GM15510 (cell line): Measurements from ENCODE around the gene SORCS2.

ENCODE experiments used
- POLR2A ChIP-seq: IDR thresholded peaks from 3 replicates; pipeline ENCODE4 v1.6.1; 2011; ENCODE audit warnings: borderline replicate concordance; ENCODE audit not compliant: insufficient read length; ENCODE audit errors: extremely low read depth

SORCS2 gene

DNA sequence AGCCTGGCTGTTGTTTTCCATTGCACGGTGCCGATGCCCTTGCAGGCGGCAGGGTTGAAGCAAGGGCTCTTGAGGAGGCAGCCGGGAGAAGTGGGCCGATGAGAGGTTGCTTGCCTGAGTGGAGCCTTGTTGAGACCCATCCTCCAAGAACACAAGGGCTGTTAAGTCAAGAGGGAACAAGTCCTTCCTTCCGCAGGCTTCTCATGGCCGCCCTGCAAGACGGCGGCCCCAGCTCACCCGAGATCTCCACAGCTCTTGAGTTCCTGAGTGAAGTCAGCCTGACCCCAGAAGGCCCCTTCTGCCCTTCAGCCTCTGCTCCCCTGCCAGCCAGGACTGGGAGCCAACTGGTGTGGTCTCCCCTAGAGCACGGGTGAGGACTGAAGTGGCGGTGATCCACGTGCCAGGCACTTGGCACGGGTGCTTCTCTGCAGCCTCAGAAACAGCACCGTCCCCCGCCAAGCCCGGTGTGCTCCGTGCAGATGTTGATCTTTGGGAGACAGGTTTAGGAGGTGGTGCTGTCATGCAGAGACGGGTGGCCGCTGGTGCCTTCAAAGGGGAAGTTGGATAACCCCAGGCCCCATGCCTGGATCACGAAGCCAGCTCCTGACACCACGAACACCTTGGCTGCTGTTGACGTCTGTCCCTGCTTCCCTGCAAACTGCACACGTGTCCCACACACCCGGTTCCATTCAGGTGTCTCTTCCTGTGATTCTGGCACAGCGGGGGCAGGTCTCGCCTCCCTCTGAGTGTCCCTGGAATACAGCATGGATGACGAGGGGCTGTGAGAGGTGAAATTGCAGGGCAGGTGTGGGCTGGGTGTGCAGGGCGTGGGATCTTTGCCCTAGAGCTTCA is 406.8 kb downstream of the SORCS2 start:
- no peak for TF ChIP-seq POLR2A

DNA sequence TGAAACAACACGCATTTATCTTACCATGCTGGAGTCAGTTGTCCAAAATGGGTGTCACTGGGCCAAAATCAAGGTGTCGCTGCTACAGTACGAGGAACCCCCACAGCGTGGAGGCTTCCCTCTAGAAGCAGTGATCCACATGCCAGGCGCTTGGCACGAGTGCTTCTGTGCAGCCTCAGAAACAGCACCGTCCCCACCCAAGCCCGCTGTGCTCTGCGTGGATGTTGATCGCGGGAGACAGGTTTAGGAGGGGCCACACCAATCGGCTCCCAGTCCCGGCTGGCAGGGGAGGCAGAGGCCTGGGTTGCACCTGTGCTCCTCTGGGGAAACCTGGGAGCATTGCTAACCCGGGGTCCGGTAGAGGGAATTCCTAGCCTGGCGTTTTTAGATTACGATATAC is 407.9 kb downstream of the SORCS2 start:
- TF ChIP-seq POLR2A, result no peak

DNA sequence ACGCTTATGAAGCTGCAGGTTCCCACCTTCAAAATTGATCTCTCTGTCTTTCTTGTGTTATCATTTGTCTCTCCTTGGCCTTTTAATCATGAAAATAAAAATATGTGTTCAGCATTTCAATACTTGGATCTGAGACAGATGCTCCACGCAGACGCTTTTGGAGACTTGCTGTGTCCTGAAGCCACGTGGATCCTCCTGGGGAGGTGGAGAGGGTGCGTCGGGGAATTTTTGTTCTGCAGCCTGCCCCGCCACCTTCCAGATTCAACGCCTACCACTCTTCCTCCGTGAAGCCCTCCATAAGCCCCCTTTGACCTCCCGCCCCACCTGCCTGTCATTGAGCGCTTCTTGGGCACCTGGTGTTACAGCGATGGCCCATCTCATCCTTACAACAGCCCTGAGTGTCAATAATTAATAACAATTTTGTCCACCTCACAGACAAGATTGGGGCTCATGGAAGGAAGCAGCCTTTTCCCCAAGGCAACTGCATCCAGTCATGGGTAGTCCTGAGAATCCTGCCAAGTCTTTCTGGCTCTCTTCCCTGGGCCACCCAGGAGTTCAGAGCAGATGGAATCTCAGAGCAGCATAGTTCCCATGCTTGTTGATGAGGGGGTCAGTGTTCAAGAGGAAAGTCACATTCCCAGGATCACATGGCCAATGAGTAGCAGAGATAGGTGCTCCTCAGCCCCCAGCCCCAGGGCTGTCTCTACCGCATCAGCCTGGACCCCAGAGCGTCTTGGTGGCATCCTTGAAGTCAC is 415.0 kb downstream of the SORCS2 start:
- TF ChIP-seq POLR2A, result no peak

DNA sequence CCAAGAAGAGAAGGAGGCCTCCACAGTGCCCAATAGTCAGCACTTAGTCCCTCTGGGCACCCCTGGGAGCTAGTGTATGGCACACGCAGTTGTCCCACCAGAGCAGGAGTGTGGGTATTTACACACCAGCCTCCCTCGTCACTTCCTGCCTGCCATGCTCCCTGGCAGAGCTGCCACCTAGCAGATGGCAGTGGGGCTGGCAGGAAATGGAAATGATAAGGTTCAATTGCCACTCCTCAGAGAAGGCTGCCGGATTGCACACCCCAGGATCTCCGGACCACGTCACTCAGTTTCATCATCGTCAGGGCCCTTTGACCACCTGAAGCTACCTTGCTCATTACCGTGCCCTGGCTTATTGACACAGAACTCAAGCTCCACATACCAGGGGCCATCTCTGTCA is 415.7 kb downstream of the SORCS2 start:
- no peak for TF ChIP-seq POLR2A

DNA sequence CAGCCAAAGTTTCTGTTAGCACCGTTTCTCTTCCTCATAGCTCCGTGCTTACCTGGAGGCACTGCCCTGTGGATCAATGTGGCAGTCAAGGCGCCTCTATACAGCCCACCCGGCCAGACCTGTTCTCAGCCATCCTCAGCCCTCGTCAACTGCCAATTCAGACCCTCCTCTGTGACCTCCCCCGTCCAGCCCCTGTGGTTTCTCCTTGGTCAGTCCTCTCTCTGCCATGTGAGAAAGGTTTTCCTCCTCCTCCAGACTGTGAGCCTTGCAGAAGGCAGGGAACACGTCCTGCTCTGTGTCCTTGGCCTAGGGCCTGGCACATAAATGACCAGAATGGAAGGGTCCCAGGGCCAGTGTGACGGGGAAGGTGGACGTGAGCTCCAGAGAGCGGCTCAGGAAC is 417.0 kb downstream of the SORCS2 start:
- no peak for TF ChIP-seq POLR2A

DNA sequence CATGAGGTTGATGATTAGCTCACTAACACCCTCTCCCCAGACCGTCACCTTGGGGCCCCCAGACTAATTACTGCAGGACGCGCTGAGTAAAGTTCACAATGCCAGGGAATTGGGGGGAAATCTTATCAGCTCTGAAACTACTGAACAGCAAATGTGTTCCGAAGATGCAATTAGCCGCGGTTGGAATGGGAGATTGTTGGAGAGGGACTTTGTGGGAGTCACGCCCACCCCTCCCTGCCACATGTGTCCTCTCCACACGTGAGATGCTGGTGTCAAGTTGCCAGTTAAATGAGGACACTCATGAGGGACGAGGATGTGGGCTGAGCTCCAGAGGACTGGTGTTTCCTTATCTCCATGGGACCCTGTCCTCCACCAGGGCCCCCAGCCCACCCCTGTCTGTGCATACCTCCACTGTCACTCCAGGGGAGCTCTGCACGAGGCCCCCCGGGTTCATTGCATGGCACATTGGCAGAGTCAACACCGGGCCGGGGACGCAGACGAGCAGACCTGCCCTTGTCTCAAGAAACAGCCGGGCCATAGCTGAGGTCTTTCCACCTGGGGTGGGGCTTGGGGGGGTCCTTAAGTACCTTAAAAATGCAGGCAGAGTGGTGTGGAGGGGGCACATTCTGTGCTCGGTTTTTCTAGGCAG is 417.8 kb downstream of the SORCS2 start:
- TF ChIP-seq POLR2A, result no peak

DNA sequence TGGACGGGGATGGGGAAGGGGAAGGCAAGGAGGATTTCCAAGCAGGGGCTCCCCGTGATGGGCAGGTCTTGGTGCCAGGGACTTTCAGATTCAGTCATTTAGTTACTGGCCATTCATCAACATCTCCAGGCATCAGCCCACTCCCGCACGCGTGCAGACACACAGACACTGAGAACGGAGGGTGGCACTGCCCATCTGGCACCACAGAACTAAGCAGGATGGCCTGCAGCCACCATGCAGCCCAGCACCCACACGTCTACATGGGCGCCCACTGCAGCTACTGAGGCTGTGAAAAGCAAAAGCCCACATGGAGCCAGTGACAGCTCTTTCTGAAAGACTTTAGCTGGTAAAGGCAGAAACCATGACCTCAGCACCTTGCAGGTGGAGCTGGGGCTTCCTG is 418.5 kb downstream of the SORCS2 start:
- no peak for TF ChIP-seq POLR2A

DNA sequence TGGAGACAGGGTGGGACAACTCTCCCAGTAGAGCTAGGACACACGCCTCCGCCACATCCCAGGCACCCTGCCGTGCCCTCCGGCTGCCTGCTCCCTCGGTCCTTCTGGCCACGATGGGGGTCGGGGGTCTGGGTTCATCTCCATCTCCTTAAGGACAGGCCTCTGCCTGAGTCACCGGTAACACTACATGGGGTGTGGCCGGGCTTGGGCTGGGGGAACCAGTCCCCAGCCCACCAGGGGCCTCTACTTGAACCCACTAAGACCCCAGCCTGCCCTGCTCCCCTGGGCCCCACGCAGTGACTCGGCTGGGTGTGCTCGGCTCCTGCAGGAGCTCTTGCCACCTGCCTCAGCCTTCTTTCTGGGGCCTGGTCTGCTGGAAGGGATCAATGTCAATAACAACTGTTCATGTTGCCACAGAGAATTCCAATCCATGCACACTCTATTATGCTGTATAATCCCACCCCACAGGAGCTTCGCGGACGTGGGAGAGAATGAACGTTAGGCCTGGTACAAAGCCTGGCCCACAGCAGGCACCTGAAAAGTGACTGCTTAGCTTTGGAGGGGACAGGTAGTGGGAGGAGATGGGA is 420.1 kb downstream of the SORCS2 start:
- TF ChIP-seq POLR2A, result no peak

DNA sequence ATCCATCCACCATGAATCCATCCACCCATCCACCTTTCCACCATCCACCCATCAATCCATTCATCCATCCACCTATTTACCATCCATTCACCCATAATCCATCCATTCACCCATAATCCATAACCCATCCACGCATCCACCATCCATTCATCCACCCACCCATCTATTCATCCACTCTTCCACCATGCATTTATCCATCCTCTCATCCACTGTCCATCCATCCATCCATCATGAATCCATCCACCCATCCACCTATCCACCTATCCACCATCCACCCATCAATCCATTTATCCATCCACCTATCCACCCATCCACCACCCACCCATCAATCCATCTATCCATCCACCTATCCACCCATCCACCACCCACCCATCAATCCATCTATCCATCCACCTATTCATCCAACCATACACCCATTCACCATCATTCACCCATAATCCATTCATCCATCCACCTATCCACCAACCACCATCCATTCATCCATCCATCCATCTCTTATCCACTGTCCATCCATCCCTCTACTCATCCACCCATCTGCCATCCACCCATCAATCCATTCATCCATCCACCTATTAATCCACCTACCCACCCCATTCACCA is 422.1 kb downstream of the SORCS2 start:
- TF ChIP-seq POLR2A, result no peak

DNA sequence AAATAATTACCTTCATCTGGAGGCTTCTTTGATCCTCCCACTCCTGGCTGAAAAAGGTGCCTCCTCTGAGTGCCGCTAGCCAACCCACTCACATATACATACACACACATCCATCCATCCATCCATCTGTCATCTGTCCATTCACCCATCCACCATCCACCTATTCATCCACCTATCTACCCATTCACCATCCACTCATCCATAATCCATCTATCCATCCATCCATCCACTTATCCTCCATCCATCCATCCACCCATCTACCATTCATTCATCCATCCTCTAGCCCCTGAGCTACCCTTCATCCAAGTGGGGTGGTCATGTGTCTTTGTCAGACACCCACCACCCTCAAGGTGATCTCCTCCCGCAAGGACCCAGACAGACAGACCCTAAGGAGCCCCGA is 423.9 kb downstream of the SORCS2 start:
- TF ChIP-seq POLR2A, result no peak

DNA sequence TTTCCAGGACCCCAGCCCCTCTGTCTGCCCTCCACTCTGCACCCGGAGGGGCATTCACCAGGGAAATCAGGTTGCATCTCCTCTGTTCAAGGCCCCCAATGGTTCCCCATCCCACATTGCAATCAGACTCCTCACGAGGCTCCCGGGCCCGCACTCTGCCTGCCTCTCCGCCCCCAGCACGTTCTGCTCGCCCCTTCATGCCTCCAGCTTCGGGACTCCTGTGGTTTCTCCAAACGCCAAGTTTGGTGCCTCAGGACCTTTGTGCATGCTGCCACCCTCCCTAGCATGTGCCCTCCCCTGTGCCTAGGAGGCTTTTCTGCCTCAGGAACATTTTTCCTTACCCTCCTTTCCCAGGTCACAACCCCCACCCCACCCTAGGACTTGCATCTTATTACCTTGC is 426.0 kb downstream of the SORCS2 start:
- TF ChIP-seq POLR2A, result no peak

DNA sequence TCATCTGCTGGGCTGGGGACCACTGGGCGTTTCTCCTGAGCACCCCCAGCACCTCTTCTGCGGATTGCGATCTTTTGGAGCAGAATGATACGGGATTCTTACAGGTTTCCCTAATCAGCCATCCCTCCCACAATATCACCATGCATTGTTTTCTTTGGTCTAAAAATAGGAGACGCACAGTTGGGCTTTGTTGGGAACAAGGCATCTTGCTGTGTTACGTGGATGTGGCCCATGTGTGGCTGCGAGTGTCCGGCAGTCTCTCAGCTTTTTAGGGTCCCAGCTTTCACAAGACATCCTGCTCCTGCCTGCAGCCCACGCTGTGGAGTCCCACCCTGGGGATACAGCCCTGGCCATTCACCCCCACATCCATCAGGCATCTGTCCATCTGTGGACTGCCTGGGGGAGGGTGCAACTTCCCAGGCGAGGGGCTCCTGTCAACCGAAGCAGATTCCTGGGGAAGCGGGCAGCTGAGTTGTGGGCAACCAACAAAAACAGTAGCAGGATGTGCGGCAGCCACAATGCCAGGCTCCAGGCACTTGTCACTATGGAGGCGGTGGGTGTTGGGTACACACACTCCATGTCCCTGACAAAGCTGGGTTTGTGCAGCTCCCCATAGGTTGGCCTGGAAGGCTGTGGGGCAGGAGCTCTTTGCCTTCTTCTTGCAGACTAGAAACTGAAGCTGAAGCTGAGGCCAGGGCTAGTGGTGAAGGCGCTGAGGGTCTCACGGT is 427.9 kb downstream of the SORCS2 start:
- no peak for TF ChIP-seq POLR2A

DNA sequence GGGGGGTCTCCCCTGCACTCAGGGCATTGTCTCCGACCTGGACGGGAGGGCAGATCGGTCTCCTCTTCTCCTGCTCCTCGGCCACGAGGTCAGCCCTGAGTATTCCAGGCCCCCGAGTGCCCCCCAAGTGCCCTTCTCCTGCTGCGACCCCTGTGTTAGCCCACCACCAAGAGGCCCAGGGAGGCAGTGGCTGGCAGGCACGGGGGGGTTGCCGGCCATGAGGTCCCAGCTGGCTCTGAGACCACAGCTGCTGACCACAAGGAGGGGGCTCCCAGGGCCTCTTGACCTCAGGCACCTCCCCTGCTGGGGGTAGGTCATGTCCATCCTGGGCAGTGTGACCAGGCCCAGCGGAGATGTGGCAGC is 428.5 kb downstream of the SORCS2 start:
- TF ChIP-seq POLR2A, result no peak

DNA sequence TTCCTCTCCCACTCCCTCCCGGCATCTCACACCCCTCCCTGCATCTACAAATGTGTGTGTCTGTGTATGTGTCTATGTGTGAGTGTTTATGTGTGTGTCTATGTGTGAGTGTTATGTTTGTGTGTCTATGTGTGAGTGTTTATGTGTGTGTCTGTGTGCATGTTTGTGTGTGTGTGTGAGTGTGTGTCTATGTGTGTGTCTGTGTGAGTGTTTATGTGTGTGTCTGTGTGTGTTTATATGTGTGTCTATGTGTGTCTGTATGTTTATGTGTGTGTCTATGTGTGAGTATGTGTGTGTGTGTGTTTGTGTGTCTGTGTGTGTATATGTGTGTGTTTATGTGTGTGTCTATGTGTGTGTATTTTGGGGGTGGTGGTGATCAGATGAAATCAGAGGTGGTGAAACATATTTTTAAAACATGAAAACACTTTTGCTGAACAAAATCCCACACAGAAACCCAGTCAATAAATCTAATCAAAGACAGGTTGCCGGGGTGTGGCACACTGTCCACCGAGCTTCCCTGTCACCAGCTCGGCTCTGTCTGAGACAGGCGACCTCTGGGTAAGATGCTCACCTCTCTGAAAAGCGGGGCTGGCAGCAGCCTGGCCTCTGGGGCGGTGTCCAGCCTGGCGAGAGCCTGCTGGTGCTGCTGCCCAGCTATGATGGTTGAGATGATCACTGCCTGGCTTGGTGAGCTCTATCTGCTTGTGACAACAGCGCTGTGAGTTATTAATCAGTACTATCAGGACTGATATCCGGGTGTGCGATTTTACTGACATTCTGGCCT is 429.1 kb downstream of the SORCS2 start:
- no peak for TF ChIP-seq POLR2A

DNA sequence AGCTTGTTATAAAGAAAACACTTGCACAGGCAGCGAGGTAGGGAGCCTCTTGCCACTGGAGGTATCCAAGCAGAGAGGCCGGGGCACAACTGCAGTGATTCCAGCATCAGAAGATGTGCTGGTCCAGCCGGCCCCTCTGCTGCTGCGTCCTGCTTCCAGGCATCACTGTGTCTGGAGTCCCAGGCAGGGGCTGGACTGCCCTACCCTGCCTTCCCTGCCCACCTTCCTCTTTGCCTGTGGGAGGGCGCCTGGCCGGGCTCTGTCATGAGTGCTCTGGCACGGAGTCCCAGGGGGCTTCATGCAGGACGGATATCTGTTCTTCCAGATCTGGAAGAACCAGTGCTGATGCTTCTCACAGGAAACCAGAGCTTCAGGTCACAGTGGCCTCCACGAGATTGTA is 430.0 kb downstream of the SORCS2 start:
- no peak for TF ChIP-seq POLR2A
